Measurements from ENCODE around the gene WDR45B. TPM values are rescaled to one million over a fixed set of nuclear protein-coding genes. Genes with fewer than 3 reads are reported as not detected.

WDR45B gene
- total RNA-seq, 3 donors from 2014 or later, result 74.2 to 118 (median 83.9) TPM

GRCh38 chr17:82670661-82671450 lies 22.6 kb upstream of the WDR45B start:
- H3K4me3 ChIP-seq, result no peak overlapping the region
- H3K9me3 ChIP-seq, result no peaks in the 10 kb centered on the region
- no peaks in the 10 kb centered on the region for H3K27me3 ChIP-seq
- H3K4me1 ChIP-seq, result no peaks in the 10 kb centered on the region
- DNase-seq (ENCODE audit: low spot score in 2 of 2), result no peak
- TF ChIP-seq POLR2A (IDR thresholded peaks at IDR 0.05) (no peak), POLR2AphosphoS5 (IDR thresholded peaks at IDR 0.05) (no peak), CTCF (IDR thresholded peaks at IDR 0.05) (no peak)
- H3K27ac ChIP-seq, result peak overlapping the region; percentile 71 to 78
- no peaks in the 10 kb centered on the region for H3K36me3 ChIP-seq
- intact Hi-C loops (cut with DNase I; ENCODE audit: low total_unique reads), result no loop called here

DNA sequence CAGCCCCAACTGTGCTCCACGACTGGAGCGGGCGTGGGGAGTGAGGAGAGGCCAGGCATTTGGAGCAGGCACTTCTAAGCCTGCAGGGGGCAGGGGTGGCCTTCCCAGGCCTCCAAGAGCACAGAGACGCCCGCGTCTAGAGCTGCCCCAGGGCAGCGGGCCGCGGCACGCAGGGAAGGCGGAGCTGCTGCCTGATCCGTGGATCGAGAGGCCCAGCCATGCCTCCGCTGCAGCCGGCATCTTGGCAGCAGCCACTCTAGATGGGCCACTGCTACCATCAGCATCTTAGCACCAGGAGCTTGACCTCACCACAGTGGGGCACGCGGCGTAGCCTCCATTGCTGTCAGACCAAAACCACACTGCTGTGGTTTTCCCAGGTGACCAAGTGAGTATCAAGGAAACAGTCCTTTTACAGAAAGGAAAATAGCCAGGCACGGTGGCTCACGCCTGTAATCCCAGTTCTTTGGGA lies 20.4 kb upstream of the WDR45B start:
- peak in 1 of 2 donors; percentile 41 for DNase-seq (ENCODE audit: low spot score in 2 of 2)
- Histone ChIP-seq H3K9me3 (no peaks in the 10 kb centered on the region), H3K27ac (peak overlapping the region; percentile 20 to 78), H3K4me3 (peak overlapping the region in 1 of 3 donors; percentile 35), H3K4me1 (no peaks in the 10 kb centered on the region), H3K27me3 (no peaks in the 10 kb centered on the region), H3K36me3 (no peaks in the 10 kb centered on the region)
- peak; percentile 14 to 74 (median 55) for TF ChIP-seq CTCF (IDR thresholded peaks at IDR 0.05)
- TF ChIP-seq POLR2A (IDR thresholded peaks at IDR 0.05), result no peak
- intact Hi-C loops (cut with DNase I; ENCODE audit: low total_unique reads), result no loop called here

- H3K4me1 ChIP-seq, result no peaks in the 10 kb centered on the region
- H3K9me3 ChIP-seq, result no peaks in the 10 kb centered on the region
- no peaks in the 10 kb centered on the region for H3K36me3 ChIP-seq
- H3K4me3 ChIP-seq, result no peak overlapping the region
- H3K27ac ChIP-seq, result peak overlapping the region; percentile 20 to 78
- no peaks in the 10 kb centered on the region for H3K27me3 ChIP-seq
- no peak for DNase-seq (ENCODE audit: low spot score in 2 of 2)
- no peak for TF ChIP-seq CTCF (IDR thresholded peaks at IDR 0.05)
- no peak for TF ChIP-seq POLR2A (IDR thresholded peaks at IDR 0.05)
- TF ChIP-seq POLR2AphosphoS5 (IDR thresholded peaks at IDR 0.05), result no peak
- intact Hi-C loops (cut with DNase I; ENCODE audit: low total_unique reads), result no loop called here
These were observed 19.9 kb upstream of the WDR45B start for GRCh38 chr17:82668024-82668630.

- DNase-seq (ENCODE audit: low spot score in 2 of 2), result no peak
- Histone ChIP-seq H3K9me3 (no peaks in the 10 kb centered on the region), H3K4me1 (no peaks in the 10 kb centered on the region), H3K27me3 (no peaks in the 10 kb centered on the region), H3K27ac (no peak overlapping the region), H3K36me3 (no peaks in the 10 kb centered on the region), H3K4me3 (no peak overlapping the region)
- TF ChIP-seq POLR2AphosphoS5 (IDR thresholded peaks at IDR 0.05), result no peak
- TF ChIP-seq POLR2A (IDR thresholded peaks at IDR 0.05), result no peak
- TF ChIP-seq CTCF (IDR thresholded peaks at IDR 0.05), result no peak
- intact Hi-C loops (cut with DNase I; ENCODE audit: low total_unique reads), result no loop called here
These were observed 19.4 kb upstream of the WDR45B start for GRCh38 chr17:82667668-82668000.

DNA sequence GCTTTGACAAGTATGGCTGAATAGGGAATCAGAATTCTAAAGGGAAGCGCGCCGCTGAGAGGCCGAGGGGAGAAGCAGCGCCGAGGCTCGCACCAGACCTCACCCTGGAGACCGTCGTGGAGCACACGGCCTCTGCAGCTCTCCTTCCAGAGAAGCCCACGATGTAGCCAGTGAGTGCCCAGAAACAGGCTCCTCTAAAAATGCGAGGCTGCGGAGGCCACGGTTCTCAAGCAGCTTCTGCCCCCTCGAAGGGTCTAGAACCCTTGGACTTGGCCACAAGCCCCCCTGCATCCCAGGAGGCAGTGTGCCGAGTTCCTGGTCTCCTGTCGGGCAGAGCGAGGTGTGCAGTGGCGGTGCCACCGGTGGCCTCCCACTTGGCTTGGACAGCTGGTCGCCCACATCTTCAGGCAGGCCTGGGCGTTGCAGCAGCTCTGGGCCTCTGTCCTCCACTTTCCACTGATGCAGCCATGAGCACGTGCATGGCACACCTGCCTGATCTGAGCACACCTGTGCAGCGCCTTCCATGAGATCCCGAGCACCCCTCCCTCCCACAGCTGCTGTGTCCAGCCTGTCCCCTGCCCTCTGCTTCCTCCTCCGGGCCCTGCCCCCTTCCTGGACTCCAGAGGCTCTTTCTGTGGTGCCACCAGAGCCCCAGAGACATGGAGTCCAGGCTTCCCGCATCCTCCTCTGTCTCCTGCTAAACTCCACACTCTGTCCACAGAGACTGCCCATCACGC lies 18.9 kb upstream of the WDR45B start:
- Histone ChIP-seq H3K4me3 (no peak overlapping the region), H3K27me3 (no peaks in the 10 kb centered on the region), H3K9me3 (no peaks in the 10 kb centered on the region), H3K27ac (no peak overlapping the region), H3K36me3 (no peaks in the 10 kb centered on the region), H3K4me1 (no peaks in the 10 kb centered on the region)
- DNase-seq (ENCODE audit: low spot score in 2 of 2), result no peak
- TF ChIP-seq POLR2AphosphoS5 (IDR thresholded peaks at IDR 0.05) (no peak), POLR2A (IDR thresholded peaks at IDR 0.05) (no peak), CTCF (IDR thresholded peaks at IDR 0.05) (no peak)
- intact Hi-C loops (cut with DNase I; ENCODE audit: low total_unique reads), result no loop called here

All from breast epithelium (tissue), 4 donors.